NCI-H526 treated with DMSO at 0.1 percent for 48 hours (cell line): Measurements from ENCODE around the gene MRPS34.

ENCODE experiments used
- DNase-seq: peaks from one replicate; lab custom pipeline; 2025; lab: John Stamatoyannopoulos, UW

The MRPS34 gene

DNA sequence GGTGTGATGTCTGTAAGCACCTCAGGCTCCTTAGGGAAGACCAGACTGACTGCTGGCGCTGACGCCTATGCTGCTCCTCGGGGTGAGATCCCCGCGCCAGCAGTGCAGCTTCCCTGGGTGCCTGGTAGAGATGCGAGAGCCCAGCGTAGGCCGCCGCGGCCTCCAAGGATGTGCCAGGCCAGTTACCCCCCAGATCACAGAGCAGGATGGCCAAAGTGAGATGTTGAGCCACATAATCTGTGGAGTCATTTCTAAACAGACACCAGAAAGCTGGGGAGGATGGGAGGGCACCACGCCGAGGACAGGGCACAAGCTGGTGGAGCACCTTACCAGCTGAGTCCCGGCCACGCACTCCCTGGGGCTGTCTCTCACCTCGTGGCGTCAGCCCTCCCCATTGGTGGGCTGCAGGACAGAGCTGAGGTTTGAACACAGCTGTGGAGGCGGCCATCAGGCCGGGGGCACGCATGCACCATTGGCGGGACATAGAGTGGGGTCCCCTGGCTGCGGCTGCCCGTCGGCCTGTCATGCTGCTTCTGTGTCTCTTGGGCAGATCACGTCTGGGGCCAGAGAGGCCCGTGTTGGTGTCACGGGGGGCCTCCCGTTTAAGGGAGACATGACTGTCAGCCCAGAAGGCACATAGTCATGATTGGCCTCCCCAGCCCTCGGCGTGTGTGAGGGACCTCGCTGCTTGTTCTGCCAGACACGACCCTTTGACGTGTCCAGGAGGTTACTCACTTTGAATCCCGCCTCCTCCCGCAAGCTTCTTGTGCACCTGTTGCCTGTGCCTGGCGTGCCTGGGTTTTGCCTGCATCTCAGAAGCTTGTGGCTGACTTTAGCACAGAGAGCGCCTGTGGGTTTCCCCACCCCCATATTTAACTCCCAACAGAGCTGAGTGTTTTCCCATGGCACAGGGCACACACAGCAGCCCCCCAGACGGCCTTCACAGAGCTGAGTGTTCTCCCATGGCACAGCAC lies 45.0 kb downstream of the MRPS34 start:
- DNase-seq = no peak

DNA sequence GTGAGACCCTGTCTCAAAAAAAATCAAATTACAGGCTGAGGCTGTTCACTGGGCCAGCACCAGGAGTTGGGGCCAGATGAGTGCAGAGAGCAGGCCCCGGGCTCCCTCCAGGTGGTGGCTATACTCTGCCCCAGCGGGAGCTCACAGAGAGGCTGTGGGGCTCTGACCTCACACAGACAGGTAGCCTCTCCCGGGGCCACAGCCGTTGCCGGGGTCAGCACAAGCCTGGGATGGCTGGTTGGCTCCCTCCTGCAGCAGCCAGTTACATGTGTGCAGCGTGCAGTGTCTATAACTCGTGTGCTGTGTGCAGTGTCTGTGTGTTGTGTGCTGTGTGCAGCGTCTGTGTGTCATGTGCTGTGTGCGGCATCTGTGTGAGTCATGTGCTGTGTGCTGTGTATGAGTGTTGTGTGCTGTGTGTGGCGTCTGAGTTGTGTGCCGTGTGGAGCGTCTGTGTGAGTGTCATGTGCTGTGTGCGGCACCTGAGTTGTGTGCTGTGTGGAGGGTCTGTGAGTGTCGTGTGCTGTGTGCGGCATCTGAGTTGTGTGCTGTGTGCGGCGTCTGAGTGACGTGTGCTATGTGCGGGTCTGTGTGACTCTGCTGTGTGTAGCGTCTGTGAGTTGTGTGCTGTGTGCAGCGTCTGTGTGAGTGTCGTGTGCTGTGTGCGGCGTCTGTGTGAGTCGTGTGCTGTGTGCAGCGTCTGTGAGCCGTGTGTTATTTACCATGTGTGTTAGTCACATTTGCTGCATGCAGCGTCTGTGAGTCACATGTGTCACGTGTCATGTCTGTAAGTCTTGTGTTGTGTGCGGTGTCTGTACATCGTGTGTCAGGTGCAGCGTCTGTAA lies 46.1 kb downstream of the MRPS34 start:
- DNase-seq = no peak

- DNase-seq = no peak
Observed at GRCh38 chr16:1724491-1724890, 48.4 kb downstream of the MRPS34 start.

GRCh38 chr16:1723450-1724147 lies 49.3 kb downstream of the MRPS34 start:
- DNase-seq = no peak
